ENCODE results near the gene MAL. TPM values are rescaled to one million over a fixed set of nuclear protein-coding genes. Genes with fewer than 3 reads are reported as not detected.

Gene MAL
- total and polyA plus RNA-seq, 2 of the 4 experiments (the other 2 are of a cell fraction): not detected

GRCh38 chr2:95087379-95087778 lies 61.9 kb downstream of the MAL start:
- H2BK5ac ChIP-seq (ENCODE audit: low read depth, low read length, poor library complexity, severe bottlenecking): no peak overlapping the region
- H2BK20ac ChIP-seq (ENCODE audit: low read depth, low read length): no peak overlapping the region
- no peaks in the 10 kb centered on the region for H3K4me1 ChIP-seq (ENCODE audit: control insufficient read depth, insufficient read depth, low read length)
- no TSS peak for BruUV-seq (replicated peaks)
- H4K8ac ChIP-seq (ENCODE audit: low read depth in 2 of 2, low read length in 2 of 2): no peak overlapping the region
- no peak overlapping the region for H2AFZ ChIP-seq (replicated peaks; ENCODE audit: low read length, poor library complexity)
- H2BK120ac ChIP-seq (ENCODE audit: low read depth, low read length): no peak overlapping the region
- H4K5ac ChIP-seq (ENCODE audit: low read depth, low read length): no peak overlapping the region
- no peak overlapping the region for H3K4me2 ChIP-seq (ENCODE audit: low read depth, low read length)
- H3K27me3 ChIP-seq (ENCODE audit: control insufficient read depth, insufficient read depth, low read length): no peaks in the 10 kb centered on the region
- POLR2A ChIA-PET (ENCODE audit: unreplicated experiment): no interaction called here
- H4K20me1 ChIP-seq (ENCODE audit: insufficient read depth, low read length): no peaks in the 10 kb centered on the region
- DNase-seq: no peak
- no peak for ATAC-seq (ENCODE audit: low read depth)
- dilution Hi-C loops (cut with HindIII; ENCODE audit: low sequenced_read_pairs, unreplicated experiment): no loop called here
- no peak overlapping the region for H3K9ac ChIP-seq (ENCODE audit: low read depth, low read length)
- no peak overlapping the region for H2AK9ac ChIP-seq (replicated peaks; ENCODE audit: low read depth, low read length, poor library complexity)
- TF ChIP-seq RAD21 (IDR thresholded peaks at IDR 0.05; ENCODE audit: low read length) (no peak), MAZ (IDR thresholded peaks at IDR 0.05; ENCODE audit: borderline replicate concordance, low read depth, low read length) (no peak), NFE2L2 (IDR thresholded peaks at IDR 0.05; ENCODE audit: low read depth, low read length) (no peak), FOS (IDR thresholded peaks at IDR 0.05; ENCODE audit: low read depth, low read length) (no peak), BHLHE40 (IDR thresholded peaks at IDR 0.05; ENCODE audit: low read depth, low read length) (no peak), USF2 (IDR thresholded peaks at IDR 0.05; ENCODE audit: low read depth, low read length) (no peak), CHD1 (IDR thresholded peaks at IDR 0.05; ENCODE audit: low read depth, low read length) (no peak), MAFK (IDR thresholded peaks at IDR 0.05; ENCODE audit: low read depth, low read length) (no peak), ELK1 (IDR thresholded peaks at IDR 0.05; ENCODE audit: borderline replicate concordance, low read depth, low read length) (no peak), RCOR1 (IDR thresholded peaks at IDR 0.05; ENCODE audit: insufficient replicate concordance, low read length) (no peak), RFX5 (IDR thresholded peaks at IDR 0.05; ENCODE audit: low read depth, low read length) (no peak), POLR2A (IDR thresholded peaks at IDR 0.05; ENCODE audit: low read depth, low read length) (no peak), CEBPB (IDR thresholded peaks at IDR 0.05; ENCODE audit: low read depth, low read length) (no peak), MXI1 (IDR thresholded peaks at IDR 0.05; ENCODE audit: borderline replicate concordance, low read depth, low read length) (no peak), SMC3 (IDR thresholded peaks at IDR 0.05; ENCODE audit: low read depth, low read length) (no peak), CTCF (conservative IDR thresholded peaks at IDR 0.05; ENCODE audit: low read depth, low read length) (no peak)
- H2BK15ac ChIP-seq (ENCODE audit: low read depth, low read length): no peak overlapping the region
- WGBS, 2 experiments (ENCODE audit: extremely low coverage in 2 of 2, insufficient read length in 1 of 2): 93% methylated on average over 3 of the region's 5 CpGs; no CpG with 5 or more reads in 1 of the 2 experiments
- no peak overlapping the region for H3K4ac ChIP-seq (ENCODE audit: low read depth, low read length)
- H2AK5ac ChIP-seq (ENCODE audit: low read depth, low read length): no peak overlapping the region
- no peaks in the 10 kb centered on the region for H3K9me3 ChIP-seq (ENCODE audit: control insufficient read depth, insufficient read depth, low read length)
- H3K36me3 ChIP-seq (ENCODE audit: control insufficient read depth, insufficient read depth, low read length): peaks cover 32% of the 10 kb centered on the region
- no peak overlapping the region for H3K56ac ChIP-seq (ENCODE audit: extremely low read depth, insufficient read depth, low read length)
- no peak overlapping the region for H3K4me3 ChIP-seq (ENCODE audit: insufficient read depth, low read depth, low read length)
- no peak overlapping the region for H3K27ac ChIP-seq (ENCODE audit: insufficient read depth, low read length)
- H3K9me1 ChIP-seq (ENCODE audit: insufficient read depth, low read length): 0 out of 2 replicates have a peak, but pooled peaks cover 3% of the 10 kb centered on the region
- no peak overlapping the region for H3K23ac ChIP-seq (ENCODE audit: low read depth, low read length)
- in situ Hi-C loops (cut with MboI; ENCODE audit: low sequenced_read_pairs): no loop called here
- CTCF ChIA-PET: no interaction called here
- intact Hi-C loops (cut with micrococcal nuclease): no loop called here
- no peak overlapping the region for H3K18ac ChIP-seq (ENCODE audit: low read depth, low read length)
- no peak overlapping the region for H3K14ac ChIP-seq (replicated peaks; ENCODE audit: low read depth, low read length)
- peaks cover 0 to 7% of the 10 kb centered on the region in 2 experiments; a peak in 2 of 4 replicates for H3K79me1 ChIP-seq (ENCODE audit: low read depth in 1 of 2, low read length in 2 of 2)
- no peak overlapping the region for H4K91ac ChIP-seq (ENCODE audit: insufficient read depth, low read depth, low read length)

All from IMR-90 (cell line).